ENCODE measurements around the gene ACIN1. TPM values are rescaled to one million over a fixed set of nuclear protein-coding genes. Genes with fewer than 3 reads are reported as not detected.

ACIN1 gene
- total RNA-seq, 2 donors from 2014 or later, result 314 to 367 TPM

GRCh38 chr14:23068789-23069412, 26.0 kb downstream of the ACIN1 start:
- Mint-ChIP-seq H3K27me3 (ENCODE audit: insufficient read depth) (no peaks in the 10 kb centered on the region), H3K27ac (peak overlapping the region; percentile 87), H3K4me1 (peaks cover 55% of the 10 kb centered on the region), H3K36me3 (ENCODE audit: low read depth) (peaks cover 69% of the 10 kb centered on the region), H3K4me3 (peak overlapping the region; percentile 90), H3K9me3 (no peaks in the 10 kb centered on the region)
- Histone ChIP-seq H3K27ac (ENCODE audit: low read depth, low read length) (no peak overlapping the region), H3K36me3 (ENCODE audit: control insufficient read depth, insufficient read depth, low read length) (peaks cover 66% of the 10 kb centered on the region), H3K27me3 (ENCODE audit: control insufficient read depth, insufficient read depth, low read length, poor library complexity, severe bottlenecking) (no peaks in the 10 kb centered on the region), H3K4me3 (ENCODE audit: low read length) (peak overlapping the region; percentile 90), H3K9me3 (ENCODE audit: control insufficient read depth, low read length) (no peaks in the 10 kb centered on the region), H3K9ac (ENCODE audit: extremely low read depth, low read length, poor library complexity, severe bottlenecking) (no peak overlapping the region), H3K4me1 (ENCODE audit: control insufficient read depth, insufficient read depth, low read length) (peaks cover 34% of the 10 kb centered on the region)
- TF ChIP-seq CTCF (conservative IDR thresholded peaks at IDR 0.05), result peak; percentile 99
- WGBS, 2 experiments (ENCODE audit: insufficient coverage in 1 of 2, insufficient read length in 1 of 2), result 4 to 37% methylated on average over 5 to 8 of the region's 8 CpGs
- peak; percentile 96 for DNase-seq

GRCh38 chr14:23067847-23068788, 26.8 kb downstream of the ACIN1 start:
- H3K4me1 Mint-ChIP-seq, result peaks cover 56% of the 10 kb centered on the region
- peak overlapping the region; percentile 76 for H3K4me3 ChIP-seq (ENCODE audit: low read length)
- no peak overlapping the region for H3K27ac ChIP-seq (ENCODE audit: low read depth, low read length)
- no peaks in the 10 kb centered on the region for H3K27me3 Mint-ChIP-seq (ENCODE audit: insufficient read depth)
- WGBS, 2 experiments (ENCODE audit: insufficient coverage in 1 of 2, insufficient read length in 1 of 2), result 86 to 89% methylated on average over 7 to 12 of the region's 14 CpGs
- H3K27ac Mint-ChIP-seq, result peak overlapping the region; percentile 87
- no peaks in the 10 kb centered on the region for H3K27me3 ChIP-seq (ENCODE audit: control insufficient read depth, insufficient read depth, low read length, poor library complexity, severe bottlenecking)
- no peaks in the 10 kb centered on the region for H3K9me3 ChIP-seq (ENCODE audit: control insufficient read depth, low read length)
- peaks cover 66% of the 10 kb centered on the region for H3K36me3 ChIP-seq (ENCODE audit: control insufficient read depth, insufficient read depth, low read length)
- DNase-seq, result peak; percentile 46
- H3K9ac ChIP-seq (ENCODE audit: extremely low read depth, low read length, poor library complexity, severe bottlenecking), result no peak overlapping the region
- H3K4me1 ChIP-seq (ENCODE audit: control insufficient read depth, insufficient read depth, low read length), result peaks cover 34% of the 10 kb centered on the region
- no peaks in the 10 kb centered on the region for H3K9me3 Mint-ChIP-seq
- peak overlapping the region; percentile 90 for H3K4me3 Mint-ChIP-seq
- peaks cover 72% of the 10 kb centered on the region for H3K36me3 Mint-ChIP-seq (ENCODE audit: low read depth)
- no peak for TF ChIP-seq CTCF (conservative IDR thresholded peaks at IDR 0.05)

- H3K9ac ChIP-seq (ENCODE audit: extremely low read depth, low read length, poor library complexity, severe bottlenecking), result no peak overlapping the region
- DNase-seq, result peak; percentile 42
- TF ChIP-seq CTCF (conservative IDR thresholded peaks at IDR 0.05), result no peak
- H3K36me3 ChIP-seq (ENCODE audit: control insufficient read depth, insufficient read depth, low read length), result peaks cover 70% of the 10 kb centered on the region
- peaks cover 73% of the 10 kb centered on the region for H3K36me3 Mint-ChIP-seq (ENCODE audit: low read depth)
- WGBS, 2 experiments (ENCODE audit: insufficient coverage in 1 of 2, insufficient read length in 1 of 2), result 95 to 100% methylated on average over 1 to 19 of the region's 23 CpGs
- H3K4me3 Mint-ChIP-seq, result peak overlapping the region; percentile 90
- H3K27ac Mint-ChIP-seq, result no peak overlapping the region
- H3K4me1 Mint-ChIP-seq, result peaks cover 46% of the 10 kb centered on the region
- H3K4me3 ChIP-seq (ENCODE audit: low read length), result peak overlapping the region; percentile 76
- H3K4me1 ChIP-seq (ENCODE audit: control insufficient read depth, insufficient read depth, low read length), result peaks cover 26% of the 10 kb centered on the region
- no peaks in the 10 kb centered on the region for H3K9me3 Mint-ChIP-seq
- H3K9me3 ChIP-seq (ENCODE audit: control insufficient read depth, low read length), result no peaks in the 10 kb centered on the region
- no peaks in the 10 kb centered on the region for H3K27me3 Mint-ChIP-seq (ENCODE audit: insufficient read depth)
- H3K27me3 ChIP-seq (ENCODE audit: control insufficient read depth, insufficient read depth, low read length, poor library complexity, severe bottlenecking), result no peaks in the 10 kb centered on the region
- H3K27ac ChIP-seq (ENCODE audit: low read depth, low read length), result no peak overlapping the region
These were observed 27.8 kb downstream of the ACIN1 start for GRCh38 chr14:23066855-23067744.

Measured in endodermal cell (in vitro differentiated cells).